A673 (cell line): ENCODE results near the gene CALCR.

Source experiments
- EZH2 ChIP-seq: fragments of 200-600 bp; sonication (generic); IDR thresholded peaks from 2 replicates; pipeline ENCODE4 v1.6.1; 2017; ENCODE audit warnings: borderline replicate concordance, low read depth, mild to moderate bottlenecking, mixed read lengths, antibody characterized with exemption, low read length; ENCODE audit not compliant: poor library complexity, severe bottlenecking
- TF ChIP-seq, protein P1 (sequence below): fragments of 300-800, 200-600 bp; sonication (generic); conservative IDR thresholded peaks from 2 replicates; pipeline ENCODE4 v1.5.1; 2017; ENCODE audit warnings: low read depth, mild to moderate bottlenecking, antibody characterized with exemption, low read length, moderate library complexity, mixed read lengths

DNA sequence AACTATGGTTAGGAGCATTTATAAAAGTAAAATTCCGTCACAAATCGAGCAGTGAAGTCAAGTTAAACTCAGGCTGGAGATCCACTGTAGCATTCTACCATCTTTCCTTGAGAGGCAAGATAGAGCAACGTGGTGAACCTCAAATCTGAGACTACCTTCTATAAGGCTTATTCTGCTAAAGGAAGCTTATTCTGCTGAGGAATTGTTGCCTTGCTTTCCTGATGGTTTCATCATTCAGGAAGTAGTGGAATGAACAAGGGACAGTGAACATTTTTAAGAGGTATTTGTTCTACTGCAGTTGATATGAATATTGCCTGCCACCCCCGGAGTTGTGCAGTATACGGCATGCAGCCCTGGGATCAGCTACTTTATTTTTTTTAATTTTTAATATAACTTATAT, 171.6 kb downstream of the CALCR start:
- TF ChIP-seq, protein P1, sequence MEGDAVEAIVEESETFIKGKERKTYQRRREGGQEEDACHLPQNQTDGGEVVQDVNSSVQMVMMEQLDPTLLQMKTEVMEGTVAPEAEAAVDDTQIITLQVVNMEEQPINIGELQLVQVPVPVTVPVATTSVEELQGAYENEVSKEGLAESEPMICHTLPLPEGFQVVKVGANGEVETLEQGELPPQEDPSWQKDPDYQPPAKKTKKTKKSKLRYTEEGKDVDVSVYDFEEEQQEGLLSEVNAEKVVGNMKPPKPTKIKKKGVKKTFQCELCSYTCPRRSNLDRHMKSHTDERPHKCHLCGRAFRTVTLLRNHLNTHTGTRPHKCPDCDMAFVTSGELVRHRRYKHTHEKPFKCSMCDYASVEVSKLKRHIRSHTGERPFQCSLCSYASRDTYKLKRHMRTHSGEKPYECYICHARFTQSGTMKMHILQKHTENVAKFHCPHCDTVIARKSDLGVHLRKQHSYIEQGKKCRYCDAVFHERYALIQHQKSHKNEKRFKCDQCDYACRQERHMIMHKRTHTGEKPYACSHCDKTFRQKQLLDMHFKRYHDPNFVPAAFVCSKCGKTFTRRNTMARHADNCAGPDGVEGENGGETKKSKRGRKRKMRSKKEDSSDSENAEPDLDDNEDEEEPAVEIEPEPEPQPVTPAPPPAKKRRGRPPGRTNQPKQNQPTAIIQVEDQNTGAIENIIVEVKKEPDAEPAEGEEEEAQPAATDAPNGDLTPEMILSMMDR = no peak
- TF ChIP-seq EZH2 = no peak
